Measurements from ENCODE around the gene MCMBP.

Gene MCMBP

GRCh38 chr10:119878524-119878923 lies 5.9 kb upstream of the MCMBP start:
- in situ Hi-C loops (cut with MboI; ENCODE audit: low sequenced_read_pairs) = no loop called here

- in situ Hi-C loops (cut with MboI; ENCODE audit: low sequenced_read_pairs) = loop anchor here (25.0 kb wide), 1 partner anchor 261 kb away; no protein-coding TSS in a partner anchor
Measured at GRCh38 chr10:119872860-119873681, 428 bp upstream of the MCMBP start.

DNA sequence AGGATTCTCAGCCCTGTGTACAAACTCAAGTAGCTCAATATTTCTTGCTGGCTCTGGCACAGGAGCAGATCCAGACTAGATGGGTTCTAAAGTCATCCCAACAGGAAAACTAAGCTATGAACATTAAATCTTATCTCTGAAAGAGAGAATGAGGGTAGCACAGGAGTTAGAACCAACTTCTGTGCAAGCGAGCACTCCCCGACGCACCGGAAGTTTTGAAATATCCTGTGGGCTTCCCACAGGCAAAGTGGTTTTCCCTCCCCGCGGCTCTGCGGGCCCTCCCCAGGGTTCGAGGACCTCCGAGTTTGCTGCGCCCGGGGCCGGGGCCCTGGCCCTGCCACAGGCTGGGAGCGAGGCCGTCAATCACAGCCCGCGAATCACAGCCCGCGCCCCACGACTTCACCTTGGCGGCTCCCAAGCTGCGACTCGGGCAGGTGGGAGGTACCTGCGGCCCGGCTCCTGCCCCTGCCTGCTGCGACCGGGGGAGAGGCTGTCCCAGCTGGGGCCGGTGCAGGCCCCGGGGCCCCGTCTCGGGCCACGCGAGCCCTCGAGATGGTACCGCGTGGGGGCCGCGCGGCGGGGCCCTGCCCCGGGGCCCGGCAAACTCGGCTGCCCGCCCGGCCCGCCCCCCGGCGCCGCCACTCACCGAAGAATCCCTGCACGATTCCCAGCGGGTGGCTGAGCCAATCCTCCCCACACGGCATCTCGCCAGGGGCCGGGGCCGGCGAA lies 598 bp downstream of the MCMBP start:
- in situ Hi-C loops (cut with MboI; ENCODE audit: low sequenced_read_pairs) = loop anchor here (25.0 kb wide), 1 partner anchor 260 kb away; no protein-coding TSS in a partner anchor

DNA sequence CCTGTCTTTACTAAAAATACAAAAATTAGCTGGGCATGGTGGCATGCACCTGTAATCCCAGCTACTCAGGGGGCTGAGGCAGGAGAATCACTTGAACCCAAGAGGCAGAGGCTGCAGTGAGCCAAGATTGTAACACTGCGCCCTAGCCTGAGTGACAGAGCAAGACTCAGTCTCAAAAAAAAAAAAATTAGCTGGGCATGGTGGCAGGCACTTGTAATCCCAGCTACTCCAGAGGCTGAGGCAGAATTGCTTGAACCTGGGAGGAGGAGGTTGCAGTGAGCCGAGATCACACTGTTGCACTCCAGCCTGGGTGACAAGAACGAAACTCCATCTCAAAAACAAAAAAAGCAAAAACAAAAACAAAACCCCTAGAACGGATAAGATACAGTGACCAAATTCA lies 3.2 kb downstream of the MCMBP start:
- in situ Hi-C loops (cut with MboI; ENCODE audit: low sequenced_read_pairs) = loop anchor here (25.0 kb wide), 1 partner anchor 257 kb away; no protein-coding TSS in a partner anchor

- in situ Hi-C loops (cut with MboI; ENCODE audit: low sequenced_read_pairs) = loop anchor here (25.0 kb wide), 1 partner anchor 255 kb away; no protein-coding TSS in a partner anchor
Measured at GRCh38 chr10:119867317-119867716, 5.3 kb downstream of the MCMBP start.

DNA sequence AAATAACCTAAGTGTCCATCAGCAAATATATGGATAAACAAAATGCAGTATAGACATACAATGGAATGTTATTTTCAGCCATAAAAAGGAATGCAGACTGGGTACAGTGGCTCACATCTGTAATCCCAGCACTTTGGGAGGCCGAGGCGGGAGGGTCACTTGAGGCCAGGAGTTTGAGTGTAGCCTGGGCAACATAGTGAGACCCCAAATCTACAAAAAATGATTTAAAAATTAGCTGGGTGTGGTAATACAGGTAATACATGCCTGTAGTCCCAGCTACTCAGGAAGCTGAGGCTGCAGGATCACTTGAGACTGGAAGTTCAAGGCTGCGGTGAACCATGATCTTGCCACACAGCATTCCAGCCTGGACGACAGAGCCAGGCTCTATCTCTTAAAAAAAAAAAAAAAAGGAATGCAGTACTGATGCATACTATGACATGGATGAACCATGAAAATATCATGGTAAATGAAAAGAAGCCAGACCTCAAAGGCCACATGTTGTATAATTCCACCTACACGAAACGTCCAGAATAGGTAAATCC lies 6.9 kb downstream of the MCMBP start:
- in situ Hi-C loops (cut with MboI; ENCODE audit: low sequenced_read_pairs) = loop anchor here (25.0 kb wide), 1 partner anchor 253 kb away; no protein-coding TSS in a partner anchor

GRCh38 chr10:119863951-119864565 lies 8.6 kb downstream of the MCMBP start:
- in situ Hi-C loops (cut with MboI; ENCODE audit: low sequenced_read_pairs) = loop anchor here (25.0 kb wide), 1 partner anchor 252 kb away; no protein-coding TSS in a partner anchor

DNA sequence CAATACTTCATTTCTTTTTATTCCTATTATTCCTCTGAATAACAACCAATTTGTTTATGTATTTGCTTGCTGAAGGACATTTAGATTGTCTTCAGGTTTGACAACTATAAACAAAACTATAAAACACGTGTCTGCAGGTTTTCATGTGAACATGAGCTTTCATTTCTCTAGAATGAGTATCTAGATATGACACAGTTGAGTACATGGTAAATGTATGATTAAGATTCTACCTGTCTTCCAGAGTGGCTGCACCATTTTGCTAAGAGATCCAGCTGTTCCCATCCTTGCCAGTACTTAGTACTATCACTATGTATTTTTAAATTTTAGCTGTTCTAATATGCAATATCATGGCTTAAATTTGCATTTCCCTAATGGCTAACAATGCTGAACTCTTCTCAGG lies 10.1 kb downstream of the MCMBP start:
- in situ Hi-C loops (cut with MboI; ENCODE audit: low sequenced_read_pairs) = loop anchor here (25.0 kb wide), 1 partner anchor 250 kb away; no protein-coding TSS in a partner anchor

DNA sequence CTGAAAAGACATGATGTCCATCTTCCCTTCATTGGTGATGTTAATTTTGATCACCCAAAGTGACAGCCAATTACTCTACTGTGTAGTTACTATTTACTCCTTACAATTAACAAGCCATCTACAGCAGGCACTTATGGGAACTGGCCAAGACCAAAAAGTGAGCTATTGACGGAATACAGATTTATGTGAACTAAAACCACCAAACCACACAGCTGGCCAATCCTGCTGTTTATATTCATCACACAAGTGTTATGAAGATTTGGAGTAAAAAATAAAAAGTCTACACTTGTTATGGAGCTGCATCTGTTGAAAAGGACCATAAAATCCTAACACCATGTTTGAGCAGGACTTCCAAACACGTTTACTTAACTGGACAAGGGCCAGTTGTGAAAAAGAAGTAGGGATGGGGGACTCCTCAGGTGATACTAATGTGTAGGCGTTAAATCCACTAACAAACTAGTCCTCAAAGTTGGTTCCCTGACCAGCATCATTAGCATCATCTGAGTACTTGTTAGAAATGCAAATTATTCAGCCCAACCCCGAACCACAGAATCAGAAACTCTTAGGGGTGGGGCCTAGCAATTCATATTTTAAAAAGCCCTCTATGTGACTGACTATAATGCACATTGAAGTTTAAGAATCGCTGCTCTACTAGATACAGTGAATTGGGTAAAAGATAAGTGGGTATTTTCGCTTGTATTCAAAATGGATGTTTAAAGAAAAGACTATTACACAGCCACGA lies 11.6 kb downstream of the MCMBP start:
- in situ Hi-C loops (cut with MboI; ENCODE audit: low sequenced_read_pairs) = loop anchor here (25.0 kb wide), 1 partner anchor 249 kb away; no protein-coding TSS in a partner anchor

DNA sequence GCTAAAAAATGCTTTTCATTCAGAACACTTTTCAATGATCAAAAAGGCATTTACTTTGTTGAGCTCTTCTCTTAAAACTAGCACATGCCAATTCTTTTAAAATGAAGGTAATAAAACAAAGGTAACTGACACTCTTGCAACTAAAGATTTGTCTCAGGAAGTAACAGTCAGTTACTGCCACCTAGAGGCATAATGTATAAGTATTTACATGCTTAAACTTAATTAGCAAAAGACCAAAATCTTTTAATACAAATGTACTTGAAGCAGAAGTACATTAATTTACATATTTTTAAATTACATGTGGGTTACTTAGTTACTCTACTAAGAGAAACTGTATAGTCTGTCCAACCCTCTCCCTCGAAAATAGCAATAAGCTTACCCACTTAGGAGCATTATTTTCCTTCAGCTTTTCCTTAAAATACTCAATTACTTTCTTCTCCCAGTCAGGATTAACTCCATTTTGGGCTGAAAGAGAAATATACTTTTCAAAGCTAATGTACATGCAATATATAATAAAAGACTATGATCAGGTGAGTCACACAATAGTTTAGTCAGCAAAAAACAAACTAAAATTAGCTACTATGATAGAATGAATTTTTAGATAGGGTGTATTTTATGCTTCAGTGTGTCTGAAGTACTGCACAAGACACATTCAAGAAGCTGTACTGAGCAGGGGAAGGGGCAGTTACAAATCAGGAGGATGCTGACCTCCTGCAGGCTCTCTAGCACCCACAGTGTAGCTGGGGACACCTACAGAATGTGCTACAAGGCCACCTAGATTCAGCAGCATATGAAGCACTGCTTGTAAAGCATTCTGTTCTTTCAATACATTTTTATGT lies 13.0 kb downstream of the MCMBP start:
- in situ Hi-C loops (cut with MboI; ENCODE audit: low sequenced_read_pairs) = loop anchor here (10.0 to 25.0 kb wide), 2 partner anchors 105 to 247 kb away; no protein-coding TSS in a partner anchor

DNA sequence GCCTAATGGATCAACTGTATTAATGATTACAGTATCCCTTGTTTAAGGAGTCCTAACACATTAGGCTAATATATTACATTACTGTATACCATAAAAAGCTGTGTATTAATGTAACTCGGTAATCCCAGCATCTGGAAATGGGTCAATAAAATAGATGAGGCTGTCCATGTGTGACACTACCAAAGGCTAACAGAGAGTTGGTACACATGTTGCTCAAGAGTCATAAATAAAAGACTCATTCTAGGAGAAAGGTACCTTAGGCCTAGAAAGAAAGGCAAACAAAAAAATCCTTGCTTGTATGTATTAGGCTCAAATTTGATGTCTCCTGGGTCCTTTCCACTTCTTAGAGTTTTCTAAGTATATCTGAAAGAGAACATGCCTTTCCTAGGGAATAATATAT lies 14.6 kb downstream of the MCMBP start:
- in situ Hi-C loops (cut with MboI; ENCODE audit: low sequenced_read_pairs) = loop anchor here (10.0 to 25.0 kb wide), 2 partner anchors 103 to 246 kb away; no protein-coding TSS in a partner anchor

- in situ Hi-C loops (cut with MboI; ENCODE audit: low sequenced_read_pairs) = loop anchor here (10.0 to 25.0 kb wide), 2 partner anchors 99 to 241 kb away; no protein-coding TSS in a partner anchor
Measured at GRCh38 chr10:119853574-119853973, 19.1 kb downstream of the MCMBP start.

DNA sequence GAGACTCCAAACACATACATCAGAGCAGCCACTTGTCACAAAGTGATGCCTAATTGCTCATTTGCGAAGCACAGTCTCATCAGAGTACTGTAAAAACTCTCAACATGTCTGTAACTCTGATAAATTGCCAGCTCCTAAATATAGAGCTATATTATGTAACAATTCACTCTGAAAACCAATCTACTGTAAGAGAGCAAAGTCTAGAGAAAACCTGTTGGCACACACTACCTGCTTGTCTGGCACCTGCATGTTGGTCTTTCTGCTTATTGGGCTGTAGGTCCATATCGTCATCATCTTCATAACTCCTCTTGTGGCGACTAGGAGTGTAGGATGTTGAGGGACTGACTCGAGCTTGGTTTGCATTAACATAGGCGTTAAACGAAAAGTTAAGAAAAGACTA lies 19.8 kb downstream of the MCMBP start:
- in situ Hi-C loops (cut with MboI; ENCODE audit: low sequenced_read_pairs) = loop anchor here (10.0 to 25.0 kb wide), 2 partner anchors 98 to 241 kb away; no protein-coding TSS in a partner anchor

DNA sequence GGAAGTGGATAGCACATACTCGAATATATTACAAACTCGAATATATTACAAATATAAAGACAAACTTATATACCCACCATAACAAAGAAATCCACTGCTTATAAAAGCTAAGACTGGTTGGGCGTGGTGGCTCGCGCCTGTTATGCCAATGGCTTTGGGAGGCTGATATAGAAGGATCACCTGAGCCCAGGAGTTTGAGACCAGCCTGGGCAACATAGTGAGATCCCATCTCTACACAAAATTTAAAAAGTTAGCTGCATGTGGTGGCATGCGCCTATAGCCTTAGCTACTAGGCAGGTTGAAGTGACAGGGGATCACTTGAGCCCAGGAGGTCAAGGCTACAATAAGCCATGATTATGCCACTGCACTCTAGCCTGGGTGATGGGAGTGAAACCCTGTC lies 20.4 kb downstream of the MCMBP start:
- in situ Hi-C loops (cut with MboI; ENCODE audit: low sequenced_read_pairs) = loop anchor here (10.0 to 25.0 kb wide), 2 partner anchors 97 to 240 kb away; no protein-coding TSS in a partner anchor

GRCh38 chr10:119849944-119850343 lies 22.7 kb downstream of the MCMBP start:
- in situ Hi-C loops (cut with MboI; ENCODE audit: low sequenced_read_pairs) = loop anchor here (10.0 to 25.0 kb wide), 2 partner anchors 95 to 238 kb away; no protein-coding TSS in a partner anchor

GRCh38 chr10:119849031-119849789 lies 23.4 kb downstream of the MCMBP start:
- in situ Hi-C loops (cut with MboI; ENCODE audit: low sequenced_read_pairs) = no loop called here

- in situ Hi-C loops (cut with MboI; ENCODE audit: low sequenced_read_pairs) = no loop called here
Measured at GRCh38 chr10:119845656-119846055, 27.0 kb downstream of the MCMBP start.

DNA sequence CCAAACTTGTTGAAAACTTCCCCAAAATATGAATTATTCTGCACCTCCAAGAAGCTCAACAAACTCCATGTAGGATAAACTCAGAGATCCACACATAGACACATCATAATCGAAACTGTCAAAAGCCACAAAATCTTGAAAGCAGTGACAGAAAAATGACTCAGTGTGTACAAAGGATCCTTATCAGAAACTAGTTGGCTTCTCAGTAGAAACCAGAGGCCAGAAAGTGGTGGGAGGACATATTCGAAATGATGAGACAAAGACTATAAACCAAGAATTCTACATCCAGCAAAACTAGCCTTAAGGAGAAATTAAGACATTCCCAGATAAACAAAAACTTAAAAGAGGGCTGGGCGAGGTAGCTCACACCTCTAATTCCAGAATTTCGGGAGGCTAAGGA lies 38.5 kb downstream of the MCMBP start:
- in situ Hi-C loops (cut with MboI; ENCODE audit: low sequenced_read_pairs) = no loop called here

Measured in HL-60/S4 treated with phorbol 12-myristate 13-acetate at 8.2 ng/mL for 4 days and 3 days (cell line).